Esophagus squamous epithelium (tissue), 4 donors: ENCODE measurements around the gene COL4A1.

ENCODE experiments used
- CTCF ChIP-seq, 6 experiments: fragments of 450-650 bp in 4 of 6; fragments of 200-600 bp in 2 of 6; sonication (generic) in 2 of 6; IDR thresholded peaks; one replicate each; pipeline ENCODE4 v1.5.1; 2016 to 2019; ENCODE audit warnings: antibody characterized with exemption in 6 of 6, mild to moderate bottlenecking in 4 of 6, moderate library complexity in 4 of 6
- POLR2A ChIP-seq, 4 donors: fragments of 450-650 bp; IDR thresholded peaks; one replicate each; pipeline ENCODE4 v1.6.1; 2017; ENCODE audit warnings: antibody characterized with exemption in 4 of 4, mild to moderate bottlenecking in 4 of 4, moderate library complexity in 3 of 4

GRCh38 chr13:110208116-110208515 lies 98.8 kb downstream of the COL4A1 start:
- no peak for TF ChIP-seq CTCF (IDR thresholded peaks at IDR 0.05)
- TF ChIP-seq POLR2A (IDR thresholded peaks at IDR 0.05): no peak
